Raji (cell line): ENCODE measurements around the gene KIRREL3.

Experiments
- POLR2A ChIP-seq: IDR thresholded peaks from 2 replicates; pipeline ENCODE4 v1.6.1; 2011; ENCODE audit warnings: low read depth, low read length, control low read depth; ENCODE audit not compliant: insufficient read depth

The KIRREL3 gene

DNA sequence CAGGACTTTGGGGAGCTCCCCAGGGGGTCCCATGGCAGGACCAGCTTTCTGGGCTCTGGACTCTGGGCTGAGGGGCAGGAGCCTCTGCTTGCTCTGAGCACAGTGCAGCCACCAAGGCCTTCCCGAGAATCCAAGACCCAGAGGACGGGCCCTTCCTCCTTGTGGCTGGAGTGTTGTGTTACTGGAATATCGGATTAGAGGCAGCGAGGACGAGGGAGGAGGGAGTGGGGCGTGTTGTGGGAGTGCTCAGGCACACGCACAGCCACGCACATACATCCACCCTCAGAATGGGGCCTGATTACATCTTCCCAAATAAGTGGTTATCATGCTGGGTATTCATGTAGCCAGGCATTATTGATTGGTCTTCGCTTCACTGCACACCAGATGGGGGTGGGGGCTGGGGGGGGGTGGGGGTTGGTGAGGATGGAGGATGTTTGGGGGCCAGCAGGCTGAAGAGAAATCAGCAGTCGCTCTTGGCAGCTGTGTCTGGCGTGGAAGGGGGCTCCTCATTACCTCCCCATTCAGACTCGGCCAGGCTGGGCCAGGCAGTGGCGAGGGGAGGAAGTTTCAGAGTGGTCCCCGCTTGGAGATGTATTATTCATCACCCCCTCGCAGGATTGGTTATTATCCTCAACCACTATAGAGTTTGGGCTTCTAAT, 524.2 kb downstream of the KIRREL3 start:
- no peak for TF ChIP-seq POLR2A

DNA sequence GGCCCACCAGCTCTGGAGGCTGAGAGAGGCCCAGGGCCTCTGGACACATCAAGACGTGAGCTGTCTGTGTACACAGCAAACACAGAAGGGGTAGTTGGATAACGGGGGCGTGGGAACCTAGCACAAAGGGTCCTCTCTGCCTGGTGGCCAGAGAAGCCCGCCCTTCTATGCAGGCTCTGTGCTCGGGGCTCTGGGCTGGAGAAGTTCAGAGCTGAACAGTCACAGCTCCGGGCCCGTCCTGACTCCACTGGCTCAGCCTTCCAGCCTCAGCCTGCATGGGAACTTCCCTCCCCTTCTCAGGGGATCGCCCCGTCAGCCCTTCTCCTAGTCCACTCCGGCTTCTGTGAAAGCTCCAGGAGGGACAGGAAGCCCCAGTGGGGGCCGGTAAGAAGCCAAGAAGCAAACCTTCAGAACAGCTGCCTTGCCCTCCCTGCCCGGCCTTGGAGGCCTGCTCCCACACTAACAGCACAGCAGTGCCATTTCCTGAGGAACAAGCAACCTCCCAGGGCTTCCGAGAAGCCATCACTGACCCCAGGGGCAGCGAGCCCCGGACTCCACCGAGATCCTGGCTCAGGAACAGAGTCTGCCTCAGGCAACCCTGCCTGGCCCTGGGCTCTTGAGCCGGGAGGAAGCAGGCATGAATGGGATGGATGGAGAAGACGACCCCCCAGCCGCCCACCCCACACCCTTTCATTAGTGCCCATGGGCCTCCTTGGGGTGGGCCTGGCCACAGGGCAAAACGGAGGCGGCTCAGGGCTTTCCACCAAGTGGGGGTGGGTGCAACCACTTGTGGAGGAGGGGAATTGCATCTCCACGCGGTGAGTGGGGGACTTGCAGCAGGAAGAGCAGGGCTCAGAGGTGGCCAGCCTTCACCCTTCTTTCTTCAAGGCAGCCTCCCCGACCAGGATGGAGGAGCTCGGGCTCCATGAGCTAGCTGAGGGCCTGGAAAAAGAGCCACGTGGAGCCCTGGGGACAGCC, 525.3 kb downstream of the KIRREL3 start:
- no peak for TF ChIP-seq POLR2A

DNA sequence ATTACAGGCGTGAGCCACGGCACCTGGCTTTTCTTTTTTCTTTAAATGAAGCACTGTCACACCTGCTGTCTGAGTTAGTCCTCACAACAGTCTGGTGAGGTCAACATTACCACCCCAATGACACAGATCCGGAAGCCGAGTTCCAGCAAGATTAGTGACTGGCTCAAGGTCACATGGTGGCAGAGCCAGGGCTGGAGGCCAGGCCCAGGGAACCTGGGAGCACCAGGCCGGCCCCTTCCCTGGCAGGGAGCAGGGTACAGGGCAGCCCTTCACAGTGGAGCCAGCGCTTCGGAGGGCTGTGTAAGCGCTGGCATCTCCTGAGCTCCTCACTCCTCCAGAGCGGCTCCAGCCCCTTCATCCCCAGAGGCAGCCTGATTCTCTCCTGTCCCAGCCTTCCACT, 526.4 kb downstream of the KIRREL3 start:
- no peak for TF ChIP-seq POLR2A

DNA sequence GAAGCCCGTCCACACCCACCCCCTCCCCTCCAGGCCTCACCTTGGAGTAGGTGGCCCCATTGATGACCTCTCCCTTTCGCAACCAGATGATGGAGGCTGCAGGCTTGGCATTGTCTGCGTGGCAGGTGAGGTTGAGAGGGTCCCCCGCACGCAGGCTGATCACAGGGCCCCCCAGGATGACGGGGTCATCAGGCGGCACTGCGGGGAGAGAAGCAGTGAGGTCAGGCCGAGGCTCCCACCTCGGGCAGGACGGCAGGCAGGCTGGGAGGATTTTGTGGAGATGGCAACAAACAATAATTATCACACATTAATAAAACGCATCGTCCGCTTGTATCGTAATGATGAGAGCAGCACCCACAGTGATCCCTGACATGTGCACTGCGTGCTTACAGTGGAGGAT, 527.3 kb downstream of the KIRREL3 start:
- no peak for TF ChIP-seq POLR2A

DNA sequence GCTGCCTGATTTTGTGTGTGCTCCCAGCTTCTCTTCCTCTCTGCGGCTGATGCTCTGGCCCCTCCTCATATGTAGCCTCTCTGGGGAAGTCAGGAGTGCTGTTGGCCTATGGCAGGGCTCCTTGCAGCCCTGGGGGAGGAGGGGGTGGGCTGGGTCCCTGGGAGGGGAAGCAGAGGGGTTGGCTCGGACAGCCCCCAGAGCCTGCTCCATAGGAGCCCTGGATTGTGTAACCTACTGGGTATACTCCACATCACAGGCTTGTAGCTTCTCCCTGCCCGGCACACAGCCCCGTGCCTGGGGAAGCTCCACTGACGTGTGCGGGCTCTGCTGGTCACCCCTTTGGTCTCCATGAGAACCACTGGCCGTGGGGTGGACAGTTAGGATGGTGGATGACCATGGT, 531.3 kb downstream of the KIRREL3 start:
- TF ChIP-seq POLR2A: no peak

DNA sequence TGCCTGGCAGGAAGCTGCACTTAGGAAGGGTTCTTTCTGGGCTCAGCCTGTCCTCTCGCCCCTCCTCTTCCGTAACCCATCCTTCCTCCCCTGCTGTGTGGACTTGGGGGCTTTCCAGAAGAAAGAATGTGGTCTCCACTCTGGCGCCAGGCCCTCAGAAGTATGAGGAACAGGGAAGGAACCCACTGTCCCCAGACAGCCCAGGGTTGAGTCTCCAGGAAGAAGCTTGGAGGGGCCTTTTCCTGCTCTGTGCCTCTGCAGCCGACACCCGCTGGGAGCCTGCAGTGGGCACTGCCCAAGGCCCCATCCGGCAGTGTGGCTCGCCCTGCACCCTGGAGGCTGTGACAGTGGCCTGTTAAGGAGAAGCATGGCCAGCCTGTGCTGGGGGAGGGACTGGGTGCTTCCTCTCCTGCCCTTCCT, 532.5 kb downstream of the KIRREL3 start:
- TF ChIP-seq POLR2A: no peak

DNA sequence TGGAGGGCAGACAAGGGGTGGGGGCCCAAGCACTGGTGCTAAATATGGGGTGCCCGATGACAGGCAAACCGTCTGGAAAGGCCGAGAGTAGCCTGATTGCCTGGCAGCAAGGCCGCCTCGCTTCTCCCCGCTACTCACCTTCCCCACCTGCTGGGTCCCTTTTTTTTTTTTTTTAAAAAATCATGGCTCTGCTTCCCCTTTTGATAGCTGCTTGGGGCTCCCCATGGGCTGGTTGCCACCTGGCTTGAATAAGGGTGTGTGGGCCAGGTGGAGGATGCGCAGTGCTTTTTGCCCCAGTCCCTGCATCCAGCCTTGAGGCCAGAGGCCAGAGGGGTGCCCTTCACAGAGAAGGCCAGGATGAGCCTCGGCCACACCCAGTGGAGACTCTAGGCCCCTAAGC, 533.1 kb downstream of the KIRREL3 start:
- TF ChIP-seq POLR2A: no peak

- no peak for TF ChIP-seq POLR2A
Measured at GRCh38 chr11:126467046-126467370, 533.6 kb downstream of the KIRREL3 start.

GRCh38 chr11:126466236-126467045, 534.1 kb downstream of the KIRREL3 start:
- no peak for TF ChIP-seq POLR2A

DNA sequence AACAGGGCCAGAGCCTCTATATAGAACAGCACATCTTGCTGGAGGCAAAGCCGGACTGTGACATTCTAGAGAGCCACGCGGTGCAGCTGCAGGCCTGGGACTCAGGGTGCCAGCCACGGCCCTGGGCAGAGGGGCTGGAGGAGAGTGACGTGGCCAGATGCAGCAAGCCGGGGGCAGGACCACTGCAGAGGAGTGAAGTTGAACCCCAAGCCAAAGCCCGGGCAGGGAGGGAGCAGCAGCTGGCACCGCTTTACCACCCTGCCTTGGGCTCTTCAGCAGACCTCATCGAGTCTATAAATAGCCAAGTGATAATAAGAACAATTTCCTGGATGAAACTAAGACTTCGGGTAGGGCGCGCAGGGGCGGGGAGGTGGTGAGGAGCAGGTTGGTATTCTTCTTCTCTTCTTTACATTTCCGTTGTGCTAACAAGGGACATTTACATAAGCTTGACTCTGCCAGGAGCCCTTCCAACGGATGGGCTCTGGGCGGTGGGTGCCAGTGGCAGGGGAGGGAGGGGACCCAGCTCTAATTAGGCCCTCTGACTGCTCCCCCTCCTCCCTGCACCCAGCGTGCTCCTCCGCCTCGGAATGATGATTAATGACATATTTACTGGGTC, 534.9 kb downstream of the KIRREL3 start:
- TF ChIP-seq POLR2A: no peak

- TF ChIP-seq POLR2A: no peak
Measured at GRCh38 chr11:126464796-126465195, 535.8 kb downstream of the KIRREL3 start.

- no peak for TF ChIP-seq POLR2A
Measured at GRCh38 chr11:126462422-126462821, 538.1 kb downstream of the KIRREL3 start.

DNA sequence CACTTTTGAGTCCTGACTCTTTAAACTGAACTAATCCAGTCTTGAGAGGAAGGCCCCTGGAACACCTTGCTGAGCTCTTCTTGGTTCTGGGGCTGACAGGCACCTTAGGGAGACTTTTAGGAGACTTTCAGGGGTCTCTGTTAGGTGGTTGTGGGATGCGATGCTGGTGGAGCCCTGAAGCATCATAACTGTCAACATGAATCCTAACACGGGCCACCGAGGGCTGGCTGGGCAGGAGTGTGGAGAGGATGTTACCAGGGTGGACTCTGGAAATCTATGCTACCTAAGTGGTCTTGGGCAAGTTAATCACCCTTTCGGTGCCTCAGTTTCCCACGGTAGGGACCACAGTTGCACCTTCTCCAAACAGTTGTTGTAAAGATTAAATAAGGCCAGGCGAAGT, 538.6 kb downstream of the KIRREL3 start:
- TF ChIP-seq POLR2A: no peak

DNA sequence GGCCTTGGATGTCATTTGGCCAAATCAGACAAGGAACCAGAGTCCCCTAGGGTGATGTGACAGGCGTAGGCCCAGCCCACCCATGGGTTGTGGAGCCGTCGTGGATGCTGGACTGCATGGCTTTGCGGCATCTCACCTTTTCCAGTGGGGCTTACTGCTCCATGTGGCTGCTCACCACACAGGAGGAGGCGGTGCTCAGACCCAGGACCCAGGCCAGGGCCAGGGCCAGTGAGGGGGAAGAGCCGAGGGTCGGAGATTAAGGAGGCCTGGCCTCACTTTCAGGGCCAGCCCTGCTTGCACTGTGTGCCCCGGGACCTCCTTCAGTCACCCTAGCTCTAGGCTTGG, 539.5 kb downstream of the KIRREL3 start:
- no peak for TF ChIP-seq POLR2A

DNA sequence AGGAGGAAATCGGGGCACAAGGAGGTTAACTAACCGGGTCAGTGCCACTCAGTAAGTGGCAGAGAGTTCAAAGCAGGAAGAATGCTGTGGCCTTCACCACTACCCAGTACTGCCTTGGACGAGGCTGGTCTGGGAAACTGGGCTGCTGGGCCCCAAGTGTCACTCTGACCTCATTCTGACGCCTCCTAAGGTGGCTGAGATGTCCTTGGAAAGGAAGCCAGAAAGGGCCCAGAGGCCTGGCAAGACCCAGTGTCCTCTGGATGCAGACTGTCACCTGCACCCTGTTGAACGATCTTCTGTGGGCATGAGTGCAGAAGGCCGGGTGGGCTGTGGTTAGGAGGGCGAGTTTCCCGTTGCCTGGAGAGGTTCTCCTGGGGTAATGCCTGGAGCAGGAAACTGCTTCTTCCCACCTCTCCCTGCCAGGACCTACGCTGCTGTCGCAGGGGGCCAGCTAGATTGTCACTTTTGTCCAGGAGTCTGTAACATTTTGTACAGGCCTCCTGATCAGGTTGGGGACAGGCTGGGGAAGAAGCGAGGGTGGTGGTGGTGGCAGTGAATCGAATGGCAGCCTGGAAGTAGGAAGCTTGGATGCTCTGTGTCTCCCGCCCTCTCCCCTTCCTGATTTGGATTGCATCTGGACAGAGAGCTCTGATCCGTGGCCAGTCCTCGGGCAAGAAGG, 540.0 kb downstream of the KIRREL3 start:
- no peak for TF ChIP-seq POLR2A
